AG04449 (cell line): ENCODE data around the gene CSNK2A2.
A peak's percentile ranks its signal among the peaks of the same experiment; 100 is the strongest.

ENCODE experiments used
- CTCF ChIA-PET: fragments of 350-600 bp; formaldehyde crosslinking; extraction: SDS; loops from one replicate; lab custom pipeline; 2021; ENCODE audit warnings: antibody characterized with exemption; lab: Yijun Ruan, JAX
- POLR2A ChIA-PET: fragments of 400-600, 350-600 bp; formaldehyde crosslinking; extraction: SDS; loops from one replicate; lab custom pipeline; 2020; ENCODE audit warnings: antibody characterized with exemption, inconsistent platforms; lab: Yijun Ruan, JAX
- DNase-seq: peaks from one replicate; pipeline ENCODE4 v3.0.0-alpha.2; 2010; ENCODE audit warnings: low read depth, low spot score
- H3K4me3 ChIP-seq: 2 replicates; pipeline ENCODE4 v1.5.1; 2011; ENCODE audit warnings: low read depth, mild to moderate bottlenecking, control low read depth, low read length
- TF ChIP-seq, protein P1 (sequence below): IDR thresholded peaks from one replicate; pipeline ENCODE4 v1.5.1; 2011; ENCODE audit warnings: mild to moderate bottlenecking, moderate library complexity, low read length, control low read depth, inconsistent platforms; ENCODE audit not compliant: insufficient read depth; ENCODE audit errors: missing control alignments

The CSNK2A2 gene

DNA sequence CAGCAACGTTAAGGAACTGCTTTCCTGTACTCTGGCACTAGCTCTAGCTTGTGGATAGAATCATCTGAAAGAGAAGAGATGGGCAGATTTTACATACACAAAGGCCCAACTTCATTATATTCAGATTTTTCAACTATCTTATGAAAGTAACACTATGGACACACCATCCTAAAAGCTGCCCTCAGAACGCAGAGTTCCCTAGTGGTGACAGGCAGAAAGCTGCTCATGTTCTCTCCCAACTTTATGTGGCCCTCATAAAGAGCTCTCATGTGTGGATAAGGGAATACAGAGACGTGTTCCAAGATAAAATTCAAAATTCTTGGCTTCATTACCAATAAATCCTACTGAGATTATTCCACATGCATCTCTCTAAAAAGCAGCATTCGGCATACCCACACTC, 70.3 kb downstream of the CSNK2A2 start:
- POLR2A ChIA-PET = no interaction called here
- TF ChIP-seq, protein P1, sequence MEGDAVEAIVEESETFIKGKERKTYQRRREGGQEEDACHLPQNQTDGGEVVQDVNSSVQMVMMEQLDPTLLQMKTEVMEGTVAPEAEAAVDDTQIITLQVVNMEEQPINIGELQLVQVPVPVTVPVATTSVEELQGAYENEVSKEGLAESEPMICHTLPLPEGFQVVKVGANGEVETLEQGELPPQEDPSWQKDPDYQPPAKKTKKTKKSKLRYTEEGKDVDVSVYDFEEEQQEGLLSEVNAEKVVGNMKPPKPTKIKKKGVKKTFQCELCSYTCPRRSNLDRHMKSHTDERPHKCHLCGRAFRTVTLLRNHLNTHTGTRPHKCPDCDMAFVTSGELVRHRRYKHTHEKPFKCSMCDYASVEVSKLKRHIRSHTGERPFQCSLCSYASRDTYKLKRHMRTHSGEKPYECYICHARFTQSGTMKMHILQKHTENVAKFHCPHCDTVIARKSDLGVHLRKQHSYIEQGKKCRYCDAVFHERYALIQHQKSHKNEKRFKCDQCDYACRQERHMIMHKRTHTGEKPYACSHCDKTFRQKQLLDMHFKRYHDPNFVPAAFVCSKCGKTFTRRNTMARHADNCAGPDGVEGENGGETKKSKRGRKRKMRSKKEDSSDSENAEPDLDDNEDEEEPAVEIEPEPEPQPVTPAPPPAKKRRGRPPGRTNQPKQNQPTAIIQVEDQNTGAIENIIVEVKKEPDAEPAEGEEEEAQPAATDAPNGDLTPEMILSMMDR = peak; percentile 17
- CTCF ChIA-PET = interaction anchor here (0.7 to 3.3 kb wide), 11 partner anchors 11 to 229 kb away, joined by 3 to 15 read pairs (median 5); partner anchors contain the start of gene MMP15

DNA sequence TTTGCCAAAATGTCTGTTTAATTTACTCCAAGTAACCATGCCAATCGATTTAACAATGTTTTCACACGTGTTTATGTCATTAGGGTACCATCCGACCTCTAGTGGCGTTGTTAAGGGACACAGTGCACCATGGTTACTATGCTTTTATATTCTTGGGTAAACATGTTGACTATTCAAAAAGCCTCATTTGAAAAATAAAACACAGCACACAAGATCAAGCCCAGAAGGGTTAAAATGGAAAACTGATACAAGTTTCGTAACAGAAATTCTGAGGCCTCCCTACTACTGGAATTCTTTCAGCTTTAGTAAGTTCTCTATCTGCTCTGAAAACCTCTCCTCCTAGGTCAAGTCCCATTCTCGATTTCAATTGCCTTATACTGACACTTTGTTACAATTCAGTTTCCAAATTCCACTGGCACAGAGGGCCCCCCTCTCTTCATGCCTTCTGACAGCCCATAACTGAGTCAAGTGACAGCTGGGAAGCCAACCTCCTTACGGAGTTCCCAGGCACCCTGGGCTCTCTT, 70.8 kb downstream of the CSNK2A2 start:
- H3K4me3 ChIP-seq = peak overlapping the region; percentile 96
- TF ChIP-seq, protein P1 = peak; percentile 12
- DNase-seq = no peak
- ChIA-PET POLR2A (interaction anchor here (1.2 kb wide), 1 partner anchor 11 kb away, joined by 3 read pairs; no protein-coding TSS in a partner anchor), CTCF (interaction anchor here (0.7 to 3.3 kb wide), 16 partner anchors 10 to 228 kb away, joined by 3 to 15 read pairs (median 5); partner anchors contain the start of gene MMP15)

More for the DNA sequence above, 70.3 kb downstream of the CSNK2A2 start:
- DNase-seq = no peak
- H3K4me3 ChIP-seq = peak overlapping the region; percentile 96

DNA sequence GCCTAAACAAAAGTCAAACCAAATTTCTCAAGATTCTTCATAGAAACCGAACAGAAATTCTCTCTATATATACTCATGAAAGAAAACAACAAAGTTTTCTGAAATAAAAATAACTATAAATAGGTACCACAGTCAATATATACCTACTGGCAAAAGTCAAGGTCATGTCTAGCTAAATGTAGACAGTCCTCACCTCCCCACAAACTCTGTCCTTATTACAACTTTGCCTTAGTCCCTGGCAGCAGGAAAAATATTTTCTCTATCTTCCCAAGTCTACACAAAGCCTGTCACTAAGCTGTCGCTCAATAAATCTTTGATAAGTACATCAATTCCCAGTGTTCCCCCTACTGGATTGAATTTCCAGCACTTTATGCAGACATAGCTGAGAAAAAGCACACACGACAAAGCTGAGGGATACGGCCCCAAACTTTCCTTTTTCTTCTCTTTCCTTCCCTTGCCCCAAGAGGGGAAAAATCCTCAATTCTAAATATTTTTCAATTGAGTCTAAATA, 71.4 kb downstream of the CSNK2A2 start:
- no peak overlapping the region; the same call in 1 of the 2 replicates for H3K4me3 ChIP-seq
- TF ChIP-seq, protein P1 = no peak
- ChIA-PET CTCF (interaction anchor here (0.8 to 3.3 kb wide), 15 partner anchors 9 to 228 kb away, joined by 3 to 15 read pairs (median 5); no protein-coding TSS in a partner anchor), POLR2A (interaction anchor here (1.2 kb wide), 1 partner anchor 10 kb away, joined by 3 read pairs; no protein-coding TSS in a partner anchor)
- no peak for DNase-seq

DNA sequence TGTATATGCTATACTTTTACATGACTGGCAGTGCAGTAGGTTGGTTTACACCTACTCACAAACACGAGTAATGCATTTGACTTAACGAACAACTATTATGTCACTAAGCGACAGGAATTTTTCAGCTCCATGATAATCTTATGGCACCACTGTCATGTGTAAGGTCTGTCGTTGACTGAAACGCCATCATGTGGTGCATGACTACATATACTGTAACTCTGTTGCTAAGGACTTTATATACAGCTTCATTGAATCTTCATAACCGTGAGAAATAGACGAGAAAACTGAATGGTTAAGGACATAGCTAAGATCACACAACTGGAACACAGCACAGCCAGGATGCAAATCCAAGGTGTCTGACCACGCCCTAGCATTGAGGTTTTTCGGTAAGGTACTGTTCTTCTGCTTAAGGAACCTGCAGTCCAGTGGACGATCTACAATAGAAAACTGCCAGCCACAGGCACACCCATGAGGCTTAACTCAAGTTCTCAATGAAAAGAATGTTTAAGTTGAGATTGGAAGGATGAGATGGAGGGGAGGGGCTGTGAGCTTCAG, 72.0 kb downstream of the CSNK2A2 start:
- TF ChIP-seq, protein P1 = no peak
- H3K4me3 ChIP-seq = no peak overlapping the region
- DNase-seq = no peak
- POLR2A ChIA-PET = interaction anchor here (1.2 kb wide), 1 partner anchor 9 kb away, joined by 3 read pairs; no protein-coding TSS in a partner anchor
- CTCF ChIA-PET = interaction anchor here (0.8 to 3.3 kb wide), 14 partner anchors 9 to 227 kb away, joined by 3 to 15 read pairs (median 5); no protein-coding TSS in a partner anchor

DNA sequence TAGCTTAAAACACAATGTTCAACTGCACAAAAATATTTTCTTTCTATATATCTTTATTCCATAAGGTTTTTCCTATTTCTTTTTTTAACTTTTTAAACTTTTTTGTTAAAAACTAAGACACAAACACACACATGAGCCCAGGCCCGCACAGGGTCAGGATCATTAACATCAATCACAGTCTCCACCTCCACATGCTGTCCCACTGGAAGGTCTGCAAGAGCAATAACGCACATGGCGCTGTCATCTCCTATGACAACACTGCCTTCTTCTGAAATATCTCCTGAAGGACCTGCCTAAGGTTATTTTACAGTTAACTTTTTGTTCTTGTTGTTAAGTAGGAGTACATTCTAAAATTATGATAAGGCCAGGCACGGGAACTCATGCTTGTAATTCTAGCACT, 72.9 kb downstream of the CSNK2A2 start:
- POLR2A ChIA-PET = no interaction called here
- H3K4me3 ChIP-seq = no peak overlapping the region
- CTCF ChIA-PET = interaction anchor here (0.6 to 3.3 kb wide), 2 partner anchors 102 kb away, joined by 3 to 12 read pairs; no protein-coding TSS in a partner anchor

More for the DNA sequence above, 72.9 kb downstream of the CSNK2A2 start:
- TF ChIP-seq, protein P1 = no peak
- no peak for DNase-seq
